IMR-90 (cell line): ENCODE results near the gene ZBTB39. TPM values are rescaled to one million over a fixed set of nuclear protein-coding genes. Genes with fewer than 3 reads are reported as not detected.
"Not testable (repeated sequence)": the region's sequence is repeated elsewhere in the genome, so short reads cannot be mapped to it uniquely, and the experiment has no call there.

ENCODE experiments used
- ATAC-seq: fragments of 200-7000 bp; cut with Tn5 transposase; 2 replicates; pipeline ENCODE4 v1.9.1; 2020; ENCODE audit warnings: low read depth, mild to moderate bottlenecking, moderate library complexity
- BruUV-seq: library from RNA; stranded (reverse); fragments of 400-500 nt; replicated peaks from 2 replicates; lab custom pipeline; 2021; lab: Mats Ljungman, UMichigan
- CTCF ChIA-PET: fragments of 300-600 bp; formaldehyde crosslinking; extraction: SDS; loops from one replicate; lab custom pipeline; 2021; ENCODE audit warnings: antibody characterized with exemption; lab: Yijun Ruan, JAX
- POLR2A ChIA-PET: fragments of 300-600 bp; sonication (Branson Sonifier 250); formaldehyde crosslinking; loops from one replicate; lab custom pipeline; 2022; ENCODE audit warnings: antibody characterized with exemption; ENCODE audit not compliant: unreplicated experiment; lab: Charles Lee
- DNase-seq: peaks from one replicate; pipeline ENCODE4 v3.0.0; 2013
- H2AFZ ChIP-seq: replicated peaks from 2 replicates; pipeline ENCODE3; 2013; ENCODE audit warnings: low read length, mild to moderate bottlenecking; ENCODE audit not compliant: poor library complexity
- H2AK5ac ChIP-seq: 2 replicates; pipeline ENCODE4 v1.6.1; 2013; ENCODE audit warnings: low read depth, low read length, inconsistent platforms
- H2AK9ac ChIP-seq: replicated peaks from 2 replicates; pipeline ENCODE3; 2013; ENCODE audit warnings: mild to moderate bottlenecking, low read depth, low read length, moderate library complexity; ENCODE audit not compliant: poor library complexity
- H2BK120ac ChIP-seq: 2 replicates; pipeline ENCODE4 v1.6.1; 2013; ENCODE audit warnings: low read depth, low read length, inconsistent platforms
- H2BK15ac ChIP-seq: 3 replicates; pipeline ENCODE4 v1.6.1; 2013; ENCODE audit warnings: low read depth, low read length, inconsistent platforms
- H2BK20ac ChIP-seq: 2 replicates; pipeline ENCODE4 v1.6.1; 2013; ENCODE audit warnings: low read depth, mild to moderate bottlenecking, inconsistent platforms, low read length, moderate library complexity
- H2BK5ac ChIP-seq: 2 replicates; pipeline ENCODE4 v1.6.1; 2013; ENCODE audit warnings: mild to moderate bottlenecking, low read depth, low read length, inconsistent platforms; ENCODE audit not compliant: poor library complexity, severe bottlenecking
- H3K14ac ChIP-seq: replicated peaks from 2 replicates; pipeline ENCODE4 v1.6.1; 2013; ENCODE audit warnings: low read depth, low read length, inconsistent platforms
- H3K18ac ChIP-seq: 2 replicates; pipeline ENCODE4 v1.6.1; 2013; ENCODE audit warnings: low read depth, low read length, control low read depth
- H3K23ac ChIP-seq: 2 replicates; pipeline ENCODE4 v1.6.1; 2013; ENCODE audit warnings: low read depth, low read length, inconsistent platforms
- H3K27ac ChIP-seq: 2 replicates; pipeline ENCODE4 v1.5.1; 2013; ENCODE audit warnings: mild to moderate bottlenecking, control low read depth, low read length; ENCODE audit not compliant: insufficient read depth
- H3K27me3 ChIP-seq: 2 replicates; pipeline ENCODE4 v1.6.1; 2013; ENCODE audit warnings: low read length; ENCODE audit not compliant: control insufficient read depth, insufficient read depth
- H3K36me3 ChIP-seq: 2 replicates; pipeline ENCODE4 v1.6.1; 2013; ENCODE audit warnings: low read length, mixed read lengths; ENCODE audit not compliant: control insufficient read depth, insufficient read depth
- H3K4ac ChIP-seq: 2 replicates; pipeline ENCODE4 v1.6.1; 2013; ENCODE audit warnings: low read depth, low read length, inconsistent platforms
- H3K4me1 ChIP-seq: 2 replicates; pipeline ENCODE4 v1.6.1; 2013; ENCODE audit warnings: low read length, mixed read lengths; ENCODE audit not compliant: control insufficient read depth, insufficient read depth
- H3K4me2 ChIP-seq: 2 replicates; pipeline ENCODE4 v1.6.1; 2013; ENCODE audit warnings: low read depth, mild to moderate bottlenecking, control low read depth, low read length, moderate library complexity
- H3K4me3 ChIP-seq: 2 replicates; pipeline ENCODE4 v1.5.1; 2013; ENCODE audit warnings: low read depth, mild to moderate bottlenecking, control low read depth, low read length, moderate library complexity; ENCODE audit not compliant: insufficient read depth
- H3K56ac ChIP-seq: 2 replicates; pipeline ENCODE4 v1.6.1; 2013; ENCODE audit warnings: low read length, inconsistent platforms; ENCODE audit not compliant: insufficient read depth; ENCODE audit errors: extremely low read depth
- H3K79me1 ChIP-seq, 2 experiments: 2 replicates each; pipeline ENCODE4 v1.6.1; 2013; ENCODE audit warnings: low read length in 2 of 2, inconsistent platforms in 1 of 2, low read depth in 1 of 2
- H3K9ac ChIP-seq: 2 replicates; pipeline ENCODE4 v1.6.1; 2013; ENCODE audit warnings: low read depth, low read length, control low read depth
- H3K9me1 ChIP-seq: 2 replicates; pipeline ENCODE4 v1.6.1; 2013; ENCODE audit warnings: low read length, inconsistent platforms; ENCODE audit not compliant: insufficient read depth
- H3K9me3 ChIP-seq: 2 replicates; pipeline ENCODE4 v1.6.1; 2013; ENCODE audit warnings: low read length; ENCODE audit not compliant: control insufficient read depth, insufficient read depth
- H4K20me1 ChIP-seq: 2 replicates; pipeline ENCODE4 v1.6.1; 2013; ENCODE audit warnings: low read length, inconsistent platforms; ENCODE audit not compliant: insufficient read depth
- H4K5ac ChIP-seq: 2 replicates; pipeline ENCODE4 v1.6.1; 2013; ENCODE audit warnings: mild to moderate bottlenecking, low read depth, low read length, control low read depth
- H4K8ac ChIP-seq, 2 experiments: 2 replicates each; pipeline ENCODE4 v1.6.1; 2013; ENCODE audit warnings: low read depth in 2 of 2, low read length in 2 of 2, control low read depth in 1 of 2, inconsistent platforms in 1 of 2
- H4K91ac ChIP-seq: 2 replicates; pipeline ENCODE4 v1.6.1; 2013; ENCODE audit warnings: low read depth, low read length, inconsistent platforms; ENCODE audit not compliant: insufficient read depth
- WGBS, 2 experiments: methylation state at CpG; one replicate each; pipeline versions ENCODE4 v1.1.5 to v1.1.7; 2013; ENCODE audit warnings: missing lambda C conversion rate in 2 of 2; ENCODE audit not compliant: insufficient read length in 1 of 2; ENCODE audit errors: extremely low coverage in 2 of 2; 5-methylcytosine and 5-hydroxymethylcytosine counted together
- dilution Hi-C: fragments of 300-500 bp; cut with HindIII; formaldehyde crosslinking; loops from one replicate; pipeline ENCODE4 v1.14.3; 2018; ENCODE audit warnings: low sequenced_read_pairs; ENCODE audit not compliant: unreplicated experiment
- in situ Hi-C: fragments of 300-500 bp; cut with MboI; formaldehyde crosslinking; loops from 3 replicates; pipeline ENCODE4 v1.14.3; 2019; ENCODE audit warnings: low sequenced_read_pairs, inconsistent platforms, mixed read lengths
- intact Hi-C: fragments of 100-400 bp; cut with micrococcal nuclease; formaldehyde crosslinking; loops from 2 replicates; pipeline ENCODE4 v1.10.0; 2022
- polyA plus RNA-seq, 3 experiments: library from polyadenylated mRNA; depleted of rRNA; stranded (reverse); fragments of >200 nt; gene quantifications; 2 replicates each; pipeline ENCODE4 v1.2.3, GENCODE V29; 2012; ENCODE audit warnings: low replicate concordance in 1 of 3
- total RNA-seq: library from RNA; depleted of rRNA; stranded (reverse); fragments of >200 nt; gene quantifications from 2 replicates; pipeline ENCODE4 v1.2.3, GENCODE V29; 2012

ZBTB39 gene
- total and polyA plus RNA-seq, 2 of the 4 experiments (the other 2 are of a cell fraction): 4.0 to 5.2 TPM

DNA sequence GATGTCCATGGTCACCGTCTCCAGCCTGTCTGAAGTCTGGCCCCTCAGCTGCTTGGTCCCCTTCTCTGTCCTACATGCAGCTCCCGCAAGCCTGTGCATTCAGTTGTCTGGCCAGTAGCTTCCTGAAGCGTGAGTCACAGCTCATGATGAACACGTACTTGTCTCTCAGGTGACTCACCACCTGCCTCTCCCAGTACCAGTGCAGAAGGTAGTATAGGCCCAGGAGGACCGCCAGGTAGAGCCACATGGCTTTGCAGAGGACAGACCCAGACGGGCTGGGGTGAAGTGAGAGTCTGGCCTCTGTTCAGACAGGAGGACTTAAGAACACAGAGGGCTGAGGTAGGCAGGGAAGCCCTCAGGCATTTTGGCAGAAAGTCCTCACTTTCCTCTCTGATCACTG is 20.6 kb downstream of the ZBTB39 start:
- intact Hi-C loops, H3K4me2 ChIP-seq, H2AFZ ChIP-seq, H3K27ac ChIP-seq, H2AK5ac ChIP-seq, BruUV-seq, H3K27me3 ChIP-seq, H2AK9ac ChIP-seq, H3K9me3 ChIP-seq, H2BK120ac ChIP-seq, H3K4me3 ChIP-seq, H4K91ac ChIP-seq, H3K14ac ChIP-seq, H3K79me1 ChIP-seq, H3K9ac ChIP-seq, H4K8ac ChIP-seq, dilution Hi-C loops, H3K4ac ChIP-seq, H3K4me1 ChIP-seq, H3K56ac ChIP-seq, H3K9me1 ChIP-seq, H2BK15ac ChIP-seq, H3K18ac ChIP-seq, H4K20me1 ChIP-seq, CTCF ChIA-PET, H3K36me3 ChIP-seq, POLR2A ChIA-PET, H3K23ac ChIP-seq, H2BK5ac ChIP-seq, H4K5ac ChIP-seq, H2BK20ac ChIP-seq: not testable (repeated sequence)
- ATAC-seq (0 out of 2 replicates have a peak, but pooled peaks have one; percentile 19), DNase-seq (peak; percentile 35)
- no CpG with 5 or more reads among the region's 6 CpGs for WGBS, 2 experiments
- in situ Hi-C loops: loop anchor here (5.0 to 25.0 kb wide), 2 partner anchors 223 to 473 kb away; partner anchors contain the start of genes HSD17B6 and RBMS2
